ENCODE measurements around the gene LRTM1. TPM values are rescaled to one million over a fixed set of nuclear protein-coding genes. Genes with fewer than 3 reads are reported as not detected.

Gene LRTM1
- polyA plus RNA-seq, 2 of the 4 experiments (the other 2 are of a cell fraction), result not detected

DNA sequence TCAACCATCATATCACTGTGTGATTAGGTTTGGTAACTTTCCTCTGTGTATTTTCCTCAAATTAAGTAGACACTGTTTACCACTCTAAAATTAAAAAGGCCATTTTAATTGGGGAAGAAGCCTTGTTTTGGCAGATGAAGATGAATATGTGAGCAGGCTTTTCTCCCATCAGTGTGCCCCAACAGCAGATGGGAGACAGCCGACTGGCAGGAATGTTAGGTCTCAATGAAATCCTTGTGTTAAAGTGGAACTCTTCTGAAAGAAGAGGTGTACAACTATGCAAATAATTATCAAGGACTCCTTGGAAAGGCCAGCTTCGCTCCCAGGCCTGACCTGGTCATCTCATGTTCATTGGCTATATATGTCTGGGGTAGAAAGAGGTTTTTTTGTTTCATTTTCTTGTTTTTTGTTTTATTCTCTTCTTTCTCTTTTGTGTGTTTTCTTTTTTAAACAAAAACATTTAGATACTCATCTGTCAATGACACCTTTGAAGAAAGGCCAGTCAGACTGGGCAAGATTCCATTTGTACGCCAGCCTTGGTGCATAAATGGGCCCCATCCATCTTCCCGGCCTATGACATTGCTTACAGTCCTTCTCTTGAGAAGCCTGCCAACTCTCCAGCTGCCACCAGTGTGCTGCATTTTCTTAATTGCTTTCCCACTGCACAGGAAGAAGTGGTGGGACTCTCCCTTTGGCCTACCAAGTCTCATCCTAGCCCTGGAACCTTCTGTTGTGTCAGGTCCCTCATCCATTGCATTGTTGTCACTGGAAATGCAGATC lies 25.8 kb downstream of the LRTM1 start:
- Histone ChIP-seq H3K27ac (no peak overlapping the region), H3K4me1 (no peaks in the 10 kb centered on the region), H3K4me2 (no peak overlapping the region), H3K4me3 (no peak overlapping the region), H3K9me3 (no peaks in the 10 kb centered on the region)
- TF ChIP-seq TFCP2L1 (CRISPR knock-in tag; IDR thresholded peaks at IDR 0.05), result no peak
- no peak for TF ChIP-seq GATA3 (IDR thresholded peaks at IDR 0.05; ENCODE audit: borderline replicate concordance)
- no peak for TF ChIP-seq CHD2 (IDR thresholded peaks at IDR 0.05; ENCODE audit: low read length, partially characterized antibody)
- no peak for TF ChIP-seq HOXB5 (CRISPR knock-in tag; IDR thresholded peaks at IDR 0.05)
- no peak for TF ChIP-seq MYC (IDR thresholded peaks at IDR 0.05; ENCODE audit: borderline replicate concordance, low read length)
- no peak for TF ChIP-seq SREBF2 (IDR thresholded peaks at IDR 0.05)
- DNase-seq (ENCODE audit: low read depth in 1 of 2, low spot score in 1 of 2), result no peak
- ChIA-PET CTCF (no interaction called here), POLR2A (no interaction called here)
- no peak for ATAC-seq
- no peak for FAIRE-seq
- 51% methylated on average over 4 of the region's 4 CpGs for WGBS (ENCODE audit: missing lambda C conversion rate)

- TF ChIP-seq FOXS1 (CRISPR knock-in tag; IDR thresholded peaks at IDR 0.05) (no peak), BCL3 (IDR thresholded peaks at IDR 0.05) (no peak), ZC3H11A (IDR thresholded peaks at IDR 0.05) (no peak), JUNB (IDR thresholded peaks at IDR 0.05) (no peak), BHLHE40 (IDR thresholded peaks at IDR 0.05; ENCODE audit: low read depth, low read length) (no peak), POLR2A (IDR thresholded peaks at IDR 0.05; ENCODE audit: low read length) (no peak), ZNF302 (CRISPR knock-in tag; IDR thresholded peaks at IDR 0.05) (no peak), NR3C1 (IDR thresholded peaks at IDR 0.05) (no peak), CEBPB (IDR thresholded peaks at IDR 0.05) (no peak), CHD4 (IDR thresholded peaks at IDR 0.05; ENCODE audit: borderline replicate concordance) (no peak), EP300 (IDR thresholded peaks at IDR 0.05) (no peak)
- no peaks in the 10 kb centered on the region for H3K9me3 ChIP-seq
- no peak overlapping the region for H3K27ac ChIP-seq
- ChIA-PET POLR2A (no interaction called here), CTCF (interaction anchor here (0.8 to 1.6 kb wide), 2 partner anchors 10 to 30 kb away, joined by 3 to 4 read pairs; no protein-coding TSS in a partner anchor)
- H3K4me3 ChIP-seq, result no peak overlapping the region
- no peaks in the 10 kb centered on the region for H3K4me1 ChIP-seq
- H3K4me2 ChIP-seq, result no peak overlapping the region
- FAIRE-seq (no peak), ATAC-seq (no peak), DNase-seq (ENCODE audit: low read depth in 1 of 2, low spot score in 1 of 2) (no peak)
- WGBS (ENCODE audit: missing lambda C conversion rate), result 41% methylated on average over 8 of the region's 8 CpGs
These were observed 26.8 kb downstream of the LRTM1 start for GRCh38 chr3:54900838-54901591.

DNA sequence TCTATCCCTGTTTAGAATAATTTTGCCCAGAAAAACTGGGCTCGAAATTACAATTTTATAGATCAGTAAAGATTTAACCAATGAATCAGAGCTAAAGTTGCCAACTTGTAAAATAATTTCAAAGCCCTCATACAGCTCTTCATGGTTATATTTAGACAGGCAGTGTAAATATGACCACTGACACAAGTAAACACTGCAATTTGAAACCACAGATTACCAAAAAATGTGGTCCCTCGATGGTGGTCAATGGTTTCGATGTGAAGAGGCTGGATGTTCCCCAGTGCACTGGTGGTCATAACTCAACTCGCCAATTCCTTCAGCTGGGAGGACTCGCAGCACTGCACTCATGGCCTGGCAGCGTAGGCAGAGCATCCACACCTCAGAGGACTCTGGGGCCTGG lies 28.6 kb downstream of the LRTM1 start:
- no peaks in the 10 kb centered on the region for H3K4me1 ChIP-seq
- H3K9me3 ChIP-seq, result no peaks in the 10 kb centered on the region
- ATAC-seq, result no peak
- ChIA-PET POLR2A (no interaction called here), CTCF (interaction anchor here (0.7 to 1.6 kb wide), 3 partner anchors 8 to 29 kb away, joined by 3 to 4 read pairs (median 3); no protein-coding TSS in a partner anchor)
- H3K4me3 ChIP-seq, result no peak overlapping the region
- no peak overlapping the region; the same call in 2 of the 3 replicates for H3K4me2 ChIP-seq
- DNase-seq (ENCODE audit: low read depth in 1 of 2, low spot score in 1 of 2), result no peak
- TF ChIP-seq HOXA7 (CRISPR knock-in tag; IDR thresholded peaks at IDR 0.05) (no peak), RARB (CRISPR knock-in tag; IDR thresholded peaks at IDR 0.05) (no peak), HEYL (CRISPR knock-in tag; IDR thresholded peaks at IDR 0.05) (no peak), JUN (IDR thresholded peaks at IDR 0.05) (no peak), KDM1A (IDR thresholded peaks at IDR 0.05; ENCODE audit: low read depth) (no peak), EHMT2 (IDR thresholded peaks at IDR 0.05; ENCODE audit: low read depth) (no peak)
- TF ChIP-seq, protein P1, sequence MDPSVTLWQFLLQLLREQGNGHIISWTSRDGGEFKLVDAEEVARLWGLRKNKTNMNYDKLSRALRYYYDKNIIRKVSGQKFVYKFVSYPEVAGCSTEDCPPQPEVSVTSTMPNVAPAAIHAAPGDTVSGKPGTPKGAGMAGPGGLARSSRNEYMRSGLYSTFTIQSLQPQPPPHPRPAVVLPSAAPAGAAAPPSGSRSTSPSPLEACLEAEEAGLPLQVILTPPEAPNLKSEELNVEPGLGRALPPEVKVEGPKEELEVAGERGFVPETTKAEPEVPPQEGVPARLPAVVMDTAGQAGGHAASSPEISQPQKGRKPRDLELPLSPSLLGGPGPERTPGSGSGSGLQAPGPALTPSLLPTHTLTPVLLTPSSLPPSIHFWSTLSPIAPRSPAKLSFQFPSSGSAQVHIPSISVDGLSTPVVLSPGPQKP (IDR thresholded peaks at IDR 0.05; ENCODE audit: low read depth, low read length), result no peak
- no peak for FAIRE-seq
- WGBS (ENCODE audit: missing lambda C conversion rate), result 32% methylated on average over 6 of the region's 6 CpGs
- no peak overlapping the region for H3K27ac ChIP-seq

Measured in A549 (cell line).